ENCODE results near the gene SMIM41.

DNA sequence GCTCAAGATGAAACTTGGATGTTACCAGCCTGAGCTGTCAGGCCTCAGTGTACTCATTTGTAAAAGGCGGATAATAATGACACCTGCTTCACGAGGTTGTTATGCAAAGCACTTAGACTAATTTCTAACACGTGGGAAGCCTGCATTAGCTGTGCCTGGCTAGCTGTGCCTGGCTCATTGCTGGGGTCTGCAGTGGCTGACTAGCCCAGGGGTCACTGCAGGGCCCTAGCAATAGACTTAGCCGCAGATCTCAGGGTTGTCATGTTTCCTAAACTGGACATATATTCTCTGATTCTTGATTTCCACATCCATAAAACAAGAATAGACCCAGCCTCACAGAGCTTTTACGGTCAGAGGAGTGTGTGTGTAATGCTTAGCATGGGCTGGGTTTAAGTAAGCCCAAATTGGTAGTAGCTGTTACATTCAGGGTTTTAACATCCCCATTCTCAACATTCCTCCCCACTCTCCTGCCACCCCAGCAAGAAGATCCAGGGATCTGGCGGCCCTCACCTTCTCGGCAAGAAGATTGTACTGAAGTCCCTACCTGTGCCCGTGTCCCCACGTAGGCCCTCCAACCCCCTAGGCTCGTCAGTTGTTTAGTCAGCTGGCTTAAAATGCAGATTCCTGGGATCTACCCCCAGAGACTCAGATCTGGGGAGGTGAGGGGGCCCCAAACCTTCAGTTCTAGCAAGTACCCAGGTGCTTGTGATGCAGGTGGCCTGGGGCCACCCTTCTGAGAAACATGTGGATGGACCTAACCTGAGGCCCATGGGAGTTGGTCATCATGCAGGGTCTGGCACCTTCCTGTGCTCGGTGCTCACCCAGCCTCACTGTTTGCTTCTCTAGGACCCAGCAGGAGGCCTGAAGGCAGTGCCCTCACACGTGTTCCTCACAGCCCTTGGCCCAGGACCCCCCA is 19.7 kb upstream of the SMIM41 start:
- TF ChIP-seq FOXP2 (optimal IDR thresholded peaks at IDR 0.05; ENCODE audit: borderline replicate concordance, extremely low read depth, extremely low read length, insufficient read depth) (no peak), POLR2AphosphoS5 (IDR thresholded peaks at IDR 0.05; ENCODE audit: low read depth, low read length) (no peak)

Measured in PFSK-1 (cell line).